Hepatocyte (in vitro differentiated cells): ENCODE results near the gene IBSP. TPM values are rescaled to one million over a fixed set of nuclear protein-coding genes. Genes with fewer than 3 reads are reported as not detected.
A peak's percentile ranks its signal among the peaks of the same experiment; 100 is the strongest.

Source experiments
- DNase-seq: peaks from one replicate; pipeline ENCODE4 v3.0.0-alpha.2; 2016; ENCODE audit warnings: low spot score
- H2AFZ ChIP-seq: fragments of 200-600 bp; sonication (generic); 2 replicates; pipeline ENCODE4 v1.6.0; 2016; ENCODE audit warnings: antibody characterized with exemption, mild to moderate bottlenecking
- H3K27ac ChIP-seq: fragments of 200-600 bp; sonication (generic); 2 replicates; pipeline ENCODE4 v1.5.1; 2016; ENCODE audit warnings: mild to moderate bottlenecking
- H3K27me3 ChIP-seq: fragments of 200-600 bp; sonication (generic); 2 replicates; pipeline ENCODE4 v1.6.1; 2016
- H3K36me3 ChIP-seq: fragments of 200-600 bp; sonication (generic); replicated peaks from 2 replicates; pipeline ENCODE4 v1.5.1; 2016; ENCODE audit warnings: low read depth; ENCODE audit not compliant: insufficient read depth
- H3K4me1 ChIP-seq: fragments of 200-600 bp; sonication (generic); 2 replicates; pipeline ENCODE4 v1.5.1; 2016; ENCODE audit warnings: mild to moderate bottlenecking, moderate library complexity; ENCODE audit not compliant: insufficient read depth
- H3K4me2 ChIP-seq: fragments of 200-600 bp; sonication (generic); 2 replicates; pipeline ENCODE4 v1.6.0; 2016
- H3K4me3 ChIP-seq: fragments of 200-600 bp; sonication (generic); 2 replicates; pipeline ENCODE4 v1.5.1; 2016; ENCODE audit warnings: mild to moderate bottlenecking
- H3K79me2 ChIP-seq: fragments of 200-600 bp; sonication (generic); 2 replicates; pipeline ENCODE4 v1.6.0; 2017; ENCODE audit warnings: mild to moderate bottlenecking
- H3K9me2 ChIP-seq: fragments of 200-600 bp; sonication (generic); replicated peaks from 2 replicates; pipeline ENCODE4 v1.6.0; 2017; ENCODE audit warnings: mild to moderate bottlenecking; ENCODE audit not compliant: insufficient read depth
- H3K9me3 ChIP-seq: fragments of 200-600 bp; sonication (generic); 2 replicates; pipeline ENCODE4 v1.5.1; 2016; ENCODE audit warnings: low read depth, mild to moderate bottlenecking
- H4K20me1 ChIP-seq: fragments of 200-600 bp; sonication (generic); 2 replicates; pipeline ENCODE4 v1.6.0; 2016; ENCODE audit warnings: mild to moderate bottlenecking; ENCODE audit not compliant: insufficient read depth, poor library complexity, severe bottlenecking
- EZH2 ChIP-seq: fragments of 200-600 bp; sonication (generic); IDR thresholded peaks from 2 replicates; pipeline ENCODE4 v1.6.1; 2016; ENCODE audit warnings: antibody characterized with exemption, mild to moderate bottlenecking, borderline replicate concordance
- EZH2phosphoT487 ChIP-seq: fragments of 200-600 bp; sonication (generic); IDR thresholded peaks from one replicate; pipeline ENCODE4 v1.6.1; 2018; ENCODE audit warnings: antibody characterized with exemption, mild to moderate bottlenecking, low read depth, moderate library complexity; ENCODE audit not compliant: unreplicated experiment, severe bottlenecking
- WGBS: methylation state at CpG from one replicate; pipeline ENCODE4 v1.1.6; 2016; ENCODE audit warnings: low lambda C conversion rate; ENCODE audit errors: missing lambda C conversion rate; 5-methylcytosine and 5-hydroxymethylcytosine counted together
- polyA plus RNA-seq: library from polyadenylated mRNA; unstranded; fragments of >200 nt; fragmentation: Nextera tagmentation; extraction: Ambion mirVana; gene quantifications from 2 replicates; pipeline ENCODE4 v1.2.1, GENCODE V29; 2016
- total RNA-seq: library from RNA; depleted of rRNA; stranded (reverse); fragments of >200 nt; gene quantifications from 2 replicates; pipeline ENCODE4 v1.2.3, GENCODE V29; 2014
- TF ChIP-seq, protein P1 (sequence below): fragments of 200-600 bp; sonication (generic); IDR thresholded peaks from 2 replicates; pipeline ENCODE4 v1.5.1; 2016; ENCODE audit warnings: antibody characterized with exemption, mild to moderate bottlenecking; ENCODE audit not compliant: poor library complexity

Gene IBSP
- total and polyA plus RNA-seq, 2 experiments from 2014 or later, result 0.07 to 0.12 TPM

DNA sequence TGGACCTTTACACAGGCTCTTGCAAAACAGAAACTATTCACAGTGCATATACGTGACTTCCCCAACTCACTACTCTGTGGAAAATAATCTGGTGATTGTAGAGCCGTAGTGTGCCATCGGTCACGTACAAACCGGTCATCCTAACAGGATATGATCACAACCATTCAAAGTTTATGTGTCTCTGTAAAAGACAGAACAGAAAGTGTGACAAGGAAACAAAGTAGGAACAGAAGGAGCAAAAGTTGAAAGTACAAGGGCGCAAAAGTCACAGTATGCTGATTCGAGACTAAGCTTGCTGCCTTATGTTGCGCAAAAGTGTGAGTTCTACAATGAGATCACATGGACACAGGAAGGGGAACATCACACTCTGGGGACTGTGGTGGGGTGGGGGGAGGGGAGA is 52.0 kb downstream of the IBSP start:
- no peak overlapping the region for H3K4me3 ChIP-seq
- H3K27ac ChIP-seq, result no peak overlapping the region
- no peaks in the 10 kb centered on the region for H3K9me3 ChIP-seq
- H4K20me1 ChIP-seq, result no peaks in the 10 kb centered on the region
- TF ChIP-seq, protein P1, sequence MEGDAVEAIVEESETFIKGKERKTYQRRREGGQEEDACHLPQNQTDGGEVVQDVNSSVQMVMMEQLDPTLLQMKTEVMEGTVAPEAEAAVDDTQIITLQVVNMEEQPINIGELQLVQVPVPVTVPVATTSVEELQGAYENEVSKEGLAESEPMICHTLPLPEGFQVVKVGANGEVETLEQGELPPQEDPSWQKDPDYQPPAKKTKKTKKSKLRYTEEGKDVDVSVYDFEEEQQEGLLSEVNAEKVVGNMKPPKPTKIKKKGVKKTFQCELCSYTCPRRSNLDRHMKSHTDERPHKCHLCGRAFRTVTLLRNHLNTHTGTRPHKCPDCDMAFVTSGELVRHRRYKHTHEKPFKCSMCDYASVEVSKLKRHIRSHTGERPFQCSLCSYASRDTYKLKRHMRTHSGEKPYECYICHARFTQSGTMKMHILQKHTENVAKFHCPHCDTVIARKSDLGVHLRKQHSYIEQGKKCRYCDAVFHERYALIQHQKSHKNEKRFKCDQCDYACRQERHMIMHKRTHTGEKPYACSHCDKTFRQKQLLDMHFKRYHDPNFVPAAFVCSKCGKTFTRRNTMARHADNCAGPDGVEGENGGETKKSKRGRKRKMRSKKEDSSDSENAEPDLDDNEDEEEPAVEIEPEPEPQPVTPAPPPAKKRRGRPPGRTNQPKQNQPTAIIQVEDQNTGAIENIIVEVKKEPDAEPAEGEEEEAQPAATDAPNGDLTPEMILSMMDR, result no peak
- TF ChIP-seq EZH2phosphoT487 (no peak), EZH2 (no peak)
- no peaks in the 10 kb centered on the region for H3K79me2 ChIP-seq
- H3K27me3 ChIP-seq, result no peaks in the 10 kb centered on the region
- H3K4me2 ChIP-seq, result no peak overlapping the region
- DNase-seq, result no peak
- H2AFZ ChIP-seq, result no peak overlapping the region
- H3K4me1 ChIP-seq, result peaks cover 3% of the 10 kb centered on the region
- no peaks in the 10 kb centered on the region for H3K9me2 ChIP-seq
- WGBS, result 83% methylated on average over 8 of the region's 8 CpGs
- H3K36me3 ChIP-seq, result no peaks in the 10 kb centered on the region

GRCh38 chr4:87851953-87852352 is 52.6 kb downstream of the IBSP start:
- 86% methylated on average over 4 of the region's 4 CpGs for WGBS
- Histone ChIP-seq H3K27ac (no peak overlapping the region), H3K4me2 (no peak overlapping the region)

GRCh38 chr4:87853108-87853507 is 53.8 kb downstream of the IBSP start:
- 1% methylated on average over 3 of the region's 3 CpGs for WGBS
- Histone ChIP-seq H3K79me2 (no peaks in the 10 kb centered on the region), H3K4me3 (no peak overlapping the region), H3K9me3 (no peaks in the 10 kb centered on the region), H3K27me3 (no peaks in the 10 kb centered on the region), H3K27ac (no peak overlapping the region), H2AFZ (no peak overlapping the region), H3K9me2 (no peaks in the 10 kb centered on the region), H4K20me1 (no peaks in the 10 kb centered on the region), H3K4me1 (peaks cover 3% of the 10 kb centered on the region), H3K36me3 (no peaks in the 10 kb centered on the region), H3K4me2 (no peak overlapping the region)
- TF ChIP-seq EZH2phosphoT487, result no peak
- TF ChIP-seq, protein P1, result peak; percentile 71
- peak; percentile 62 for DNase-seq

More at GRCh38 chr4:87851953-87852352, 52.6 kb downstream of the IBSP start:
- no peak for DNase-seq
- Histone ChIP-seq H3K9me2 (no peaks in the 10 kb centered on the region), H2AFZ (no peak overlapping the region), H3K4me3 (no peak overlapping the region), H3K27me3 (no peaks in the 10 kb centered on the region), H3K36me3 (no peaks in the 10 kb centered on the region), H3K79me2 (no peaks in the 10 kb centered on the region), H4K20me1 (no peaks in the 10 kb centered on the region), H3K9me3 (no peaks in the 10 kb centered on the region), H3K4me1 (peaks cover 3% of the 10 kb centered on the region)
- TF ChIP-seq EZH2, result no peak
- TF ChIP-seq EZH2phosphoT487, result no peak
- TF ChIP-seq, protein P1, result no peak

DNA sequence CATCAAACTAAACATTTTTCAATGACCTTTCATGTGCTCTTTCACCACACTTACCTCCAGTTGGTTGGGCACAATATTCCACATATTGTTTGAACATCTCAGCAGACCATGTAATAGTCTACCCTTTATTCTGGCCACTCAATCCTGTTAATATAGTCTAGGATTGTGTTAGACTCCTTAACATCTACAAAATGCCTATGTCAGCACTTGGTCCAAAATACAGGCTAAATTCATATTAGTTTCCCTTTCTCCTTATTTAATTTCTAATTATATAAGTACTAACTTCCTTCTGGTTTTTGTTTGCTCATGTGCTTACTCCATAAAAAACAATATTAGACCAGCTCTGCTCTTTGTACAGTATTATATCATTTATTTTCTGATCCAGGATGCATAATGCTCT is 54.5 kb downstream of the IBSP start:
- H3K27ac ChIP-seq, result peak overlapping the region; percentile 7
- H2AFZ ChIP-seq, result no peak overlapping the region
- TF ChIP-seq EZH2 (no peak), EZH2phosphoT487 (no peak)
- TF ChIP-seq, protein P1, result no peak
- H3K9me3 ChIP-seq, result no peaks in the 10 kb centered on the region
- H3K4me2 ChIP-seq, result no peak overlapping the region
- no peaks in the 10 kb centered on the region for H3K36me3 ChIP-seq
- no peaks in the 10 kb centered on the region for H4K20me1 ChIP-seq
- no peak for DNase-seq
- H3K4me1 ChIP-seq, result peaks cover 3% of the 10 kb centered on the region
- no peaks in the 10 kb centered on the region for H3K9me2 ChIP-seq
- H3K79me2 ChIP-seq, result no peaks in the 10 kb centered on the region
- no peak overlapping the region for H3K4me3 ChIP-seq
- no peaks in the 10 kb centered on the region for H3K27me3 ChIP-seq
